B cell (primary cell): ENCODE data around the gene MVK. TPM values are rescaled to one million over a fixed set of nuclear protein-coding genes. Genes with fewer than 3 reads are reported as not detected.

Experiments
- ATAC-seq: fragments of 200-7000 bp; cut with Tn5 transposase; one replicate; pipeline ENCODE4 v1.10.0; 2021; ENCODE audit warnings: low read depth, mild to moderate bottlenecking, moderate number of reproducible peaks, moderate library complexity
- CTCF ChIA-PET: fragments of 350-600 bp; sonication (Branson Sonifier 250); formaldehyde crosslinking; loops from one replicate; lab custom pipeline; 2021; ENCODE audit warnings: antibody characterized with exemption, inconsistent platforms; lab: Charles Lee
- POLR2A ChIA-PET: fragments of 350-600 bp; sonication (Branson Sonifier 250); formaldehyde crosslinking; loops from one replicate; lab custom pipeline; 2021; ENCODE audit warnings: antibody characterized with exemption; lab: Charles Lee
- DNase-seq: peaks from one replicate; pipeline ENCODE4 v3.0.0; 2013
- H2AFZ ChIP-seq: 2 replicates; pipeline ENCODE4 v1.6.1; 2012; ENCODE audit warnings: mild to moderate bottlenecking, low read depth, low read length; ENCODE audit not compliant: insufficient read depth, poor library complexity, severe bottlenecking
- H3K27ac ChIP-seq, 2 donors: 1 replicate in 1 of 2; 2 replicates in 1 of 2; pipeline ENCODE4 v1.5.1; 2012 to 2013; ENCODE audit warnings: low read length in 2 of 2, mild to moderate bottlenecking in 2 of 2, moderate library complexity in 1 of 2
- H3K27me3 ChIP-seq, 4 experiments: fragments of 200-600 bp in 1 of 4; sonication (generic) in 1 of 4; replicated peaks in 1 of 4; 1 replicate in 2 of 4; 2 replicates in 2 of 4; pipeline versions ENCODE4 v1.6.1 to v1.7.0; 2013 to 2016; ENCODE audit warnings: low read length in 3 of 4, mild to moderate bottlenecking in 2 of 4, mixed read lengths in 1 of 4, moderate library complexity in 1 of 4; ENCODE audit not compliant: insufficient read depth in 4 of 4, control insufficient read depth in 3 of 4; ENCODE audit errors: control extremely low read depth in 1 of 4
- H3K36me3 ChIP-seq, 2 experiments: replicated peaks in 1 of 2; 1 replicate in 1 of 2; 2 replicates in 1 of 2; pipeline versions ENCODE4 v1.6.1 to v1.7.1; 2013; ENCODE audit warnings: low read length in 1 of 2; ENCODE audit not compliant: insufficient read depth in 2 of 2, control insufficient read depth in 1 of 2; ENCODE audit errors: control extremely low read depth in 1 of 2, extremely low read depth in 1 of 2
- H3K4me1 ChIP-seq, 2 donors: fragments of 200-600 bp in 1 of 2; sonication (generic) in 1 of 2; 1 replicate in 1 of 2; 2 replicates in 1 of 2; pipeline versions ENCODE4 v1.5.1 to v1.6.1; 2013 to 2017; ENCODE audit warnings: low read length in 2 of 2; ENCODE audit not compliant: control insufficient read depth in 2 of 2, insufficient read depth in 2 of 2
- H3K4me2 ChIP-seq: replicated peaks from 2 replicates; pipeline ENCODE3; 2012; ENCODE audit warnings: mild to moderate bottlenecking, low read depth, low read length; ENCODE audit not compliant: poor library complexity, severe bottlenecking
- H3K4me3 ChIP-seq, 5 experiments: fragments of 200-600 bp in 1 of 5; sonication (generic) in 1 of 5; 1 replicate in 3 of 5; 2 replicates in 2 of 5; pipeline versions ENCODE4 v1.5.1 to v1.7.0; 2011 to 2016; ENCODE audit warnings: low read length in 4 of 5, mild to moderate bottlenecking in 4 of 5, low read depth in 2 of 5, control low read depth in 1 of 5, moderate library complexity in 1 of 5; ENCODE audit not compliant: insufficient read depth in 1 of 5; ENCODE audit errors: control extremely low read depth in 1 of 5, extremely low read depth in 1 of 5
- H3K79me2 ChIP-seq: fragments of 200-600 bp; sonication (generic); one replicate; pipeline ENCODE4 v1.6.0; 2016; ENCODE audit warnings: low read length; ENCODE audit not compliant: control insufficient read depth, insufficient read depth
- H3K9ac ChIP-seq: fragments of 200-600 bp; sonication (generic); 2 replicates; pipeline ENCODE4 v1.6.1; 2017; ENCODE audit warnings: mild to moderate bottlenecking, low read length, moderate library complexity
- H3K9me3 ChIP-seq, 3 donors: one replicate each; pipeline versions ENCODE4 v1.6.1 to v1.7.1; 2013; ENCODE audit warnings: low read length in 2 of 3; ENCODE audit not compliant: control insufficient read depth in 2 of 3, insufficient read depth in 1 of 3; ENCODE audit errors: control extremely low read depth in 1 of 3
- H4K20me1 ChIP-seq: 2 replicates; pipeline ENCODE4 v1.6.0; 2012; ENCODE audit warnings: mild to moderate bottlenecking, low read length; ENCODE audit not compliant: insufficient read depth, control insufficient read depth, poor library complexity, severe bottlenecking
- H3K27ac Mint-ChIP-seq: one replicate; pipeline ENCODE4 v1.8.0; 2021; ENCODE audit warnings: mixed read lengths
- H3K27me3 Mint-ChIP-seq: one replicate; pipeline ENCODE4 v1.8.0; 2021; ENCODE audit warnings: mixed read lengths
- H3K4me1 Mint-ChIP-seq: one replicate; pipeline ENCODE4 v1.8.0; 2021; ENCODE audit warnings: mixed read lengths
- H3K4me3 Mint-ChIP-seq: one replicate; pipeline ENCODE4 v1.8.0; 2021; ENCODE audit warnings: mixed read lengths
- H3K9me3 Mint-ChIP-seq: one replicate; pipeline ENCODE4 v1.8.0; 2022; ENCODE audit warnings: mixed read lengths; ENCODE audit not compliant: insufficient read depth
- CTCF ChIP-seq: fragments of 200-600 bp; IDR thresholded peaks from one replicate; pipeline ENCODE4 v1.8.0; 2022; ENCODE audit warnings: antibody characterized with exemption, mild to moderate bottlenecking
- EZH2 ChIP-seq: IDR thresholded peaks from 2 replicates; pipeline ENCODE4 v1.6.1; 2012; ENCODE audit warnings: borderline replicate concordance, low read depth, mild to moderate bottlenecking, moderate library complexity, low read length; ENCODE audit not compliant: insufficient read depth, poor library complexity, severe bottlenecking
- WGBS: methylation state at CpG from one replicate; pipeline ENCODE4 v1.1.5; 2013; ENCODE audit warnings: missing lambda C conversion rate; ENCODE audit not compliant: insufficient coverage; 5-methylcytosine and 5-hydroxymethylcytosine counted together
- intact Hi-C: fragments of 100-400 bp; cut with micrococcal nuclease; formaldehyde crosslinking; loops from one replicate; pipeline ENCODE4 v1.10.0; 2022
- polyA plus RNA-seq: library from polyadenylated mRNA; depleted of rRNA; stranded (reverse); fragments of >200 nt; gene quantifications from 2 replicates; pipeline ENCODE4 v1.2.3, GENCODE V29; 2012
- total RNA-seq, 2 donors: library from RNA; stranded (reverse); fragments of 120-200 nt in 1 of 2; gene quantifications; 1 replicate in 1 of 2; 2 replicates in 1 of 2; pipeline versions ENCODE4 v1.2.3 to v1.2.4, GENCODE V29; 2013 to 2022

MVK gene
- total and polyA plus RNA-seq, 2 donors (not counting 1 experiment from before 2014, with no cell fraction given), result 12.1 to 12.5 TPM

GRCh38 chr12:109612003-109612402, 38.4 kb downstream of the MVK start:
- H3K9me3 Mint-ChIP-seq, result no peaks in the 10 kb centered on the region
- TF ChIP-seq EZH2, result no peak
- TF ChIP-seq CTCF, result no peak
- ChIA-PET CTCF (no interaction called here), POLR2A (no interaction called here)
- WGBS, result 78% methylated on average over 2 of the region's 3 CpGs
- Histone ChIP-seq H3K9ac (no peak overlapping the region), H4K20me1 (no peaks in the 10 kb centered on the region), H3K4me1 (no peaks in the 10 kb centered on the region), H3K36me3 (no peaks in the 10 kb centered on the region), H3K4me2 (no peak overlapping the region), H2AFZ (no peak overlapping the region), H3K27me3 (peaks cover 0 to 19% (median 3%) of the 10 kb centered on the region in 4 experiments), H3K9me3 (peaks cover 0 to 4% (median 0%) of the 10 kb centered on the region in 3 donors), H3K27ac (no peak overlapping the region), H3K79me2 (no peaks in the 10 kb centered on the region), H3K4me3 (no peak overlapping the region)
- H3K4me3 Mint-ChIP-seq, result no peak overlapping the region
- DNase-seq, result no peak
- H3K27ac Mint-ChIP-seq, result no peak overlapping the region
- ATAC-seq, result no peak
- intact Hi-C loops, result no loop called here
- H3K27me3 Mint-ChIP-seq, result peaks cover 55% of the 10 kb centered on the region
- H3K4me1 Mint-ChIP-seq, result no peaks in the 10 kb centered on the region

GRCh38 chr12:109612975-109613502, 39.4 kb downstream of the MVK start:
- no peak overlapping the region for H3K27ac Mint-ChIP-seq

More at GRCh38 chr12:109612975-109613502, 39.4 kb downstream of the MVK start:
- H3K4me3 Mint-ChIP-seq, result no peak overlapping the region
- H3K9me3 Mint-ChIP-seq, result no peaks in the 10 kb centered on the region
- DNase-seq (no peak), ATAC-seq (no peak)
- CTCF ChIA-PET, result interaction anchor here (0.9 kb wide), 1 partner anchor 15 kb away, joined by 3 read pairs; no protein-coding TSS in a partner anchor
- no peak overlapping the region for H3K27ac ChIP-seq
- H4K20me1 ChIP-seq, result no peaks in the 10 kb centered on the region
- H3K27me3 Mint-ChIP-seq, result peaks cover 47% of the 10 kb centered on the region
- peaks cover 0 to 4% (median 0%) of the 10 kb centered on the region in 3 donors for H3K9me3 ChIP-seq
- H3K79me2 ChIP-seq, result no peaks in the 10 kb centered on the region
- H3K27me3 ChIP-seq, result peaks cover 0 to 17% (median 3%) of the 10 kb centered on the region in 4 experiments
- no peak overlapping the region for H3K9ac ChIP-seq
- H3K36me3 ChIP-seq, result no peaks in the 10 kb centered on the region
- H3K4me2 ChIP-seq, result no peak overlapping the region
- TF ChIP-seq CTCF, result no peak
- no peak for TF ChIP-seq EZH2
- no peaks in the 10 kb centered on the region for H3K4me1 ChIP-seq
- no peaks in the 10 kb centered on the region for H3K4me1 Mint-ChIP-seq
- no peak overlapping the region for H2AFZ ChIP-seq
- intact Hi-C loops, result no loop called here
- H3K4me3 ChIP-seq, result no peak overlapping the region
- POLR2A ChIA-PET, result no interaction called here
- WGBS, result 51% methylated on average over 4 of the region's 5 CpGs
